A549 treated with DMSO at 1 μM for 4 hours (cell line): Measurements from ENCODE around the gene NRBF2. TPM values are rescaled to one million over a fixed set of nuclear protein-coding genes. Genes with fewer than 3 reads are reported as not detected.

Source experiments
- total RNA-seq: library from RNA; stranded (reverse); fragments of 200-300 nt; extraction: Qiagen RNA extraction; gene quantifications from 5 replicates; pipeline ENCODE4 v1.2.3, GENCODE V29; 2022; ENCODE audit warnings: low read depth

The NRBF2 gene
- total RNA-seq, result 20.9 to 27.7 TPM (median 21.8 TPM) in 5 replicates

GRCh38 chr10:63133056-63133820, at the start of gene NRBF2:
Gene NRBF2, plus strand, starts transcription at chr10:63133328. Its CDS starts 143 bp downstream, at chr10:63133471.

